Measurements from ENCODE around the gene KBTBD2. TPM values are rescaled to one million over a fixed set of nuclear protein-coding genes. Genes with fewer than 3 reads are reported as not detected.
"Not testable (repeated sequence)": the region's sequence is repeated elsewhere in the genome, so short reads cannot be mapped to it uniquely, and the experiment has no call there.

KBTBD2 gene
- polyA plus RNA-seq, 1 donor = 35.1 TPM

- no peak for DNase-seq (ENCODE audit: low read depth)
Observed at GRCh38 chr7:32893207-32893524, 1.6 kb upstream of the KBTBD2 start.

GRCh38 chr7:32892521-32893206 lies 1.1 kb upstream of the KBTBD2 start:
- peak; percentile 24 for DNase-seq (ENCODE audit: low read depth)

- DNase-seq (ENCODE audit: low read depth) = peak; percentile 84
Observed at GRCh38 chr7:32891800-32892520, 400 bp upstream of the KBTBD2 start.

GRCh38 chr7:32890793-32891042 lies 842 bp downstream of the KBTBD2 start:
- DNase-seq (ENCODE audit: low read depth) = peak; percentile 19

GRCh38 chr7:32890010-32890792 lies 1.4 kb downstream of the KBTBD2 start:
- DNase-seq (ENCODE audit: low read depth) = peak; percentile 36

- no peak for DNase-seq (ENCODE audit: low read depth)
Observed at GRCh38 chr7:32888505-32888904, 3.1 kb downstream of the KBTBD2 start.

GRCh38 chr7:32887395-32887794 lies 4.2 kb downstream of the KBTBD2 start:
- no peak for DNase-seq (ENCODE audit: low read depth)

GRCh38 chr7:32881074-32881982 lies 10.2 kb downstream of the KBTBD2 start:
- no peak for DNase-seq (ENCODE audit: low read depth)

- DNase-seq (ENCODE audit: low read depth) = no peak
Observed at GRCh38 chr7:32879460-32879859, 12.1 kb downstream of the KBTBD2 start.

GRCh38 chr7:32878023-32878422 lies 13.5 kb downstream of the KBTBD2 start:
- DNase-seq (ENCODE audit: low read depth) = not testable (repeated sequence)

- no peak for DNase-seq (ENCODE audit: low read depth)
Observed at GRCh38 chr7:32872421-32872820, 19.1 kb downstream of the KBTBD2 start.

GRCh38 chr7:32871624-32872371 lies 19.8 kb downstream of the KBTBD2 start:
- DNase-seq (ENCODE audit: low read depth) = no peak

- DNase-seq (ENCODE audit: low read depth) = no peak
Observed at GRCh38 chr7:32870298-32870697, 21.3 kb downstream of the KBTBD2 start.

- DNase-seq (ENCODE audit: low read depth) = no peak
Observed at GRCh38 chr7:32869716-32870115, 21.8 kb downstream of the KBTBD2 start.

- no peak for DNase-seq (ENCODE audit: low read depth)
Observed at GRCh38 chr7:32868116-32868515, 23.4 kb downstream of the KBTBD2 start.

- DNase-seq (ENCODE audit: low read depth) = no peak
Observed at GRCh38 chr7:32865448-32866030, 26.0 kb downstream of the KBTBD2 start.

GRCh38 chr7:32863872-32864271 lies 27.7 kb downstream of the KBTBD2 start:
- not testable (repeated sequence) for DNase-seq (ENCODE audit: low read depth)

- DNase-seq (ENCODE audit: low read depth) = no peak
Observed at GRCh38 chr7:32860090-32860489, 31.5 kb downstream of the KBTBD2 start.

GRCh38 chr7:32858648-32859047 lies 32.9 kb downstream of the KBTBD2 start:
- DNase-seq (ENCODE audit: low read depth) = no peak

GRCh38 chr7:32857063-32857462 lies 34.5 kb downstream of the KBTBD2 start:
- DNase-seq (ENCODE audit: low read depth) = not testable (repeated sequence)

Data from forelimb muscle (tissue), 1 donor.